IPS-18c (cell line): ENCODE data around the gene RNF5.

ENCODE experiments used
- H3K4me3 ChIP-seq: 2 replicates; pipeline ENCODE4 v1.7.0; 2013; ENCODE audit warnings: low read depth, mild to moderate bottlenecking, low read length, moderate library complexity; ENCODE audit not compliant: insufficient read depth
- H3K9me3 ChIP-seq: one replicate; pipeline ENCODE4 v1.6.1; 2013; ENCODE audit warnings: mild to moderate bottlenecking, low read length, moderate library complexity; ENCODE audit not compliant: control insufficient read depth, insufficient read depth

The RNF5 gene

DNA sequence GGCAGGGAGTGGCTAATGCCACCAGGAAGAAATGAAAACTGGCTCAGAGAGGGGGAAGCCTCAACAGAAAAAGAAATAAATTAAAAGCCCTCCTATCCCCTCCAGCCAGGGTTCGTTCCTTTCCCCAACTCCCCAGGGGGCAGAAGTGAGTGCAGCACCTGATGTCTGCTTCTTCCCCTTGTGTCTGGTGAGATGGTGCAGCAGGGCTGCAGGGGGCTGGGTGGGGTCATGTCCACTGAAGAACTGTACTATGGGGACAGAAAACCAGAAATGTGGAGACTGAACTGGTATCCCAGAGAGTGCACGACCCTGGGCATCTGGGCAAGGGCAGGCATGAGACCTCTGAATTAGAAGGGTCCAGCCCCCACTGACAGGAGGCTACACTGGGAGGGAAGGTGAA is 9.9 kb upstream of the RNF5 start:
- no peaks in the 10 kb centered on the region for H3K9me3 ChIP-seq
- H3K4me3 ChIP-seq = no peak overlapping the region

GRCh38 chr6:32168807-32169591 is 9.2 kb upstream of the RNF5 start:
- H3K9me3 ChIP-seq = no peaks in the 10 kb centered on the region

DNA sequence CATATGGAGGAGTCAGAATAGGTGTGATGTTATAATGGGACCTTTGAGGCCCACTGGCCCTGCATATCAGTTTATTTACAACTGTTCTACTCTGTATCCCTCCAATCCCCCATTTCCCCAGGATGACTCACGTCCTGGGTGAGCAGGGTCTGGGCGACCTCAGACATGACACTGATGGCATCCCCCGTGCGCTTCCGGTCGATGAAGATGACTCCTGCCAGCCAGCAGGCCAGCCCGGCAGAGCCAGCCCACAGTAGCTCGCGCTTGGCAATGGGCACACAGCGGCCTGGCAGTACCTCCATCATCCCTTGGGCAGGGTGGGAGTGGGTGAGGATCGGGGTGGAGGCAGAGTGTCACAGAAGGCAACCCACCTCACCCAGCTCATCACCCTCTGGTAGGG is 7.9 kb upstream of the RNF5 start:
- Histone ChIP-seq H3K9me3 (no peaks in the 10 kb centered on the region), H3K4me3 (no peak overlapping the region)

More at GRCh38 chr6:32168807-32169591, 9.2 kb upstream of the RNF5 start:
- H3K4me3 ChIP-seq = no peak overlapping the region

GRCh38 chr6:32171234-32171633 is 7.0 kb upstream of the RNF5 start:
- Histone ChIP-seq H3K9me3 (no peaks in the 10 kb centered on the region), H3K4me3 (no peak overlapping the region)

DNA sequence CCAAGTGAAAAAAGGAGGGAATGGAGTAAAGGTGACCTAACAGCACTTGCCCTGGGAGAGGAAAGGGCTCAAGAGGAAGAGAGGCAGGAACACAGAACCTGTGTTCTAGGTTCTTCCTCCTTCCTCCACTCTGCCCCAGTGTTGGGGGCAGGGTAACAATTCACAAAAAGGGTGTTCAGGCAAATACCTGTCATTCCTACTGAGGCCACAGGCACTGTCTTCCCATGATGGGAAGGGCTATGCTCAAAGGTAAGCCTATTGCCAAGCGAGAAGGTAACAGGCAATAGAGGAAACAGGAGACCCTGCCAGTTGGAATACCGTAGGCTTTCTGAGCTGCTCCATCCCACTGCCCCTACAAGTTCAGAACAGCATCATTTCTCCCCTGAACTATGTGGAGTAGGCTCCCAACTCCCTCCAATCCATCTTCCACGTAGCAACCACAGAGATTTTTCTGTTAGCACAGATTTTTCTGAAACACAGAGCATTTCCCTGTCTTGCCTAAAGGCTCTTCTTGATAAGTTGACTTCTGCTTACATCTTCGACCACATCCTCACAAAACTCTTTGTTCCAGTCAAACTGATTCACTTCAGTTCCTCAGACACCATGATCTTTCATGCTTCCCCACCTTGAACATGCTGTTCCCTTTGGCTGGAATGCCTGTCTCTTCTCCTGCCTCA is 5.0 kb upstream of the RNF5 start:
- Histone ChIP-seq H3K4me3 (0 out of 2 replicates have a peak overlapping the region, but pooled peaks have one; percentile 10), H3K9me3 (no peaks in the 10 kb centered on the region)

DNA sequence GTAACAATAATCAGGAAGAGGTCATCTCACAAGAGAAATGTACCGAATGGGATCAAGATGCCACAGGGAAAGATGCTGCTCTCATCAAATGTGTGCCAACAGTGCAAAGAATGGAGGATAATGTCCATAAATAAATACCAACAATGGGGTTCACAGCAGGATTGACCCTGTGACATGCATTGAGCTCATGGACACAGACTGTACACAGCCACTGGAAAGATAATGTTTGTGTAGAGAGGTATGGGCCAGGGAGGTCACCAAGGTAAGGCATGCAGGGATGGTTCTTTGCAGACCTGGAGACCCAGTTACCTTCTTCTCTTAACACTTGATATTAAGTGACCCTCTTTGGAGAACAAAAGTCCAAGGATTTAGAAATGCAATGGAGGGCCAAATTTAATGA is 3.8 kb upstream of the RNF5 start:
- Histone ChIP-seq H3K4me3 (no peak overlapping the region), H3K9me3 (no peaks in the 10 kb centered on the region)

DNA sequence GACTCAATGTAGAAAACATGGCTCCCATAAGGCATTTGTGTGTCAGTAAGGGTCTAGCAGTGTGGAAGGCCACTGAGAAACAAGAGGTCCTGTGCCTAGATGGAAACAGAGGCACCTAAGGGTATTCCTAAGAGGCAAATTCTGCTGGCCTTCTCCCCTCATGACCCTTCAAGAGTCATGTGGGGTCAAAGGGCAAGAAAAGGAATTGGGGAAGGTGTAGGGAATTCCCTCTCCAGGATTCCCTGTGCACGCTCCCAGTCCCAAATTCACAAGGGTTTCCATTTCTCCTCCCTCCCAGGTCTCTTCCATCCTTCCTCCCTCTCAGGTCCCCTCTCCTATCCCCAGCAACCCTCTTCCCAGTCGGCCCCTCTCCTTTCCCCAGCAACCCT is 2.9 kb upstream of the RNF5 start:
- peak overlapping the region; percentile 89 for H3K4me3 ChIP-seq
- H3K9me3 ChIP-seq = no peaks in the 10 kb centered on the region

- Histone ChIP-seq H3K4me3 (peak within 1 kb of the TSS; percentile 89), H3K9me3 (no peaks in the 10 kb centered on the region)
Observed at GRCh38 chr6:32175711-32176475, 2.3 kb upstream of the RNF5 start, which contains the start of gene AGPAT1. AGPAT1 (minus strand) TSS chr6:32176084; CDS start chr6:32171496, 4,588 bp downstream.

DNA sequence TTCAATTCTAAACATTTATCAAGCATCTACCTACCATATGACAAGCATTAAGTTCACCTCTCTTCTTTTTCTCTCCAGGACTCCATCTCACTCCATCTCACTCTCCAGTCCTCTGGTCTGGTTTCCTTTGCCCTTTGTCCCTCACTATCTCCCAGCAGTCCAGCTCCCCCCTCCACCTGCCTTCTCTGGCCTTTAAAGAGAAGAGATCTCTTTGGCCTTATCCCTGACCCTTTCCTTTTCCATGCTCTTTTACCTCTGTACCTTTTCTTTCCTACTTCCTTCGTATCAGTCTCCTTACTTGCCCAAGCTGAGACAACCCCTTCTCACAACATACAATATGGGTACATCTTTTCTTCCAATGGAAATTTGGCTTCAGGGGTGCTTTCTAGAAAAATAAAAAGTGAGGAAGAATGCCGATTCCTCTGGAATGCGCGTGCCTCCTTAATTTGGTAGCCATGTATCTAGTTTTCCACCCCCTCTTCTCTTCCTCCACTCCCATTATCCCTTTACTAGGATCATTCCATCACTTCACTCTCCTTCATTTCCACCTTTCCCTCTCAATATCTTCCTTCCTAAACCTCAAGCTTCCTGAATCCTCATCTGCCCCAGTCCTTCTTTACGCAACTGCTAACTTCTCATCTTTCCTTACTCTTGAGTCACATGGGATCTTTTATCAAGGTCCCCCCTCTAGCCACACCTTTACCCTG is 1.6 kb upstream of the RNF5 start:
- Histone ChIP-seq H3K9me3 (no peaks in the 10 kb centered on the region), H3K4me3 (peak overlapping the region; percentile 89)

DNA sequence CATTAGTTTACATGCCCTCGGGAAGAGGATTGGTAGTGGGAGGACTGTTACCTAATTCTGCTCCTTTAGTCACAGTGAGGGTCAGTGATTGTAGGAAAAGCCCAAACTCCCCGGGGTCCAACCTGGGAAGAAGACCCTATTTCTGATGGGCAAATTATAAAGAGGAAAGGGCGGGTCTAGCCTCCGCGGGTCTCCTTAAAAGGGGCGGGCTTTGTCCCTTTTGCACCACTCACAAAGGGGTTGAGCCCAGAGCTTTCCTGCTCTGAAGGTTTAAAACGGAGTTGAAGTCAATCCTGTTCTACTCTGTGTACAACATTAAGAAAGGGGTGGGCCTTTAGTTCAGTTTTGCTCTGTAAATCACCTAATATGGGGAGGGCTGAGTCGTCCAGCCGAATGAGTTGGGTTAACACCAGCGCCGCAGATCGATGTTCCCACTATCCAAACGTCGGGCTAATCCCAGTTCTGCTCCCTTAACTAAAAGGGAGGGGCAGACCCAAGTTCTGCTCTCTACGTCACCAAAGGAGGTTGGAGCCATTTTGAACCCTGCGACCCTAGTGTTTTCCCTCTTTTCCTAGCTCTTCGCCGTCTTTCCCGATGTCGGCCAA is 920 bp upstream of the RNF5 start:
- Histone ChIP-seq H3K4me3 (peak overlapping the region; percentile 89), H3K9me3 (no peaks in the 10 kb centered on the region)

- Histone ChIP-seq H3K4me3 (peak overlapping the region; percentile 57), H3K9me3 (no peaks in the 10 kb centered on the region)
Observed at GRCh38 chr6:32178547-32179440, 589 bp downstream of the RNF5 start.

GRCh38 chr6:32179766-32180405 is 1.7 kb downstream of the RNF5 start:
- Histone ChIP-seq H3K9me3 (no peaks in the 10 kb centered on the region), H3K4me3 (no peak overlapping the region; the same call in 1 of the 2 replicates)

GRCh38 chr6:32181148-32181702 is 3.0 kb downstream of the RNF5 start:
- H3K4me3 ChIP-seq = no peak overlapping the region

GRCh38 chr6:32181915-32182529 is 3.8 kb downstream of the RNF5 start:
- no peak overlapping the region for H3K4me3 ChIP-seq
- H3K9me3 ChIP-seq = no peaks in the 10 kb centered on the region

More at GRCh38 chr6:32181148-32181702, 3.0 kb downstream of the RNF5 start:
- H3K9me3 ChIP-seq = no peaks in the 10 kb centered on the region

DNA sequence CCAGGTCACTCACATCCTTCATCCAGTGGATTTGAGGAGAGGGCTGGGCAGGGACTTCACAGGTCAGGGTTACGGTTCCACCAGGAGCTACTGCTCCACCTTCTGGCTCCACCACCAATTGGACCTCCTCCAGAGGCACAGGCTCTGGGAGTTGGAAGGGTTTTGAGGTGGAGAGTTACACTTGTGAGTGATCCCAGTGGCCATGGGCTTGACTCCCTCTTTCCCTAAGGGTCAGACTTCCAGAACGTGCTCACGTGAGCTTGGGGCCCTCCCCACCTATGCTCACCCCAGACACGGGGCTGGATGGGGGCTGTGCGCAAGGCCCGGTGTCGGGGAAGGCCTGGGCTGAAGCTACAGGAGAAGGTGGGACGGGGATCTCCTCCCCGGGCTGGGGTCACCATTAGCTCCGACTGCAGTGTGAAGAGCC is 4.4 kb downstream of the RNF5 start:
- Histone ChIP-seq H3K9me3 (no peaks in the 10 kb centered on the region), H3K4me3 (no peak overlapping the region)
